Stromal cell of bone marrow (primary cell): Measurements from ENCODE around the gene SEC63.

ENCODE experiments used
- DNase-seq: peaks from one replicate; pipeline ENCODE4 v3.0.0-alpha.2; 2012; ENCODE audit warnings: low read depth

The SEC63 gene

GRCh38 chr6:107818272-107818671 lies 139.7 kb downstream of the SEC63 start:
- no peak for DNase-seq

DNA sequence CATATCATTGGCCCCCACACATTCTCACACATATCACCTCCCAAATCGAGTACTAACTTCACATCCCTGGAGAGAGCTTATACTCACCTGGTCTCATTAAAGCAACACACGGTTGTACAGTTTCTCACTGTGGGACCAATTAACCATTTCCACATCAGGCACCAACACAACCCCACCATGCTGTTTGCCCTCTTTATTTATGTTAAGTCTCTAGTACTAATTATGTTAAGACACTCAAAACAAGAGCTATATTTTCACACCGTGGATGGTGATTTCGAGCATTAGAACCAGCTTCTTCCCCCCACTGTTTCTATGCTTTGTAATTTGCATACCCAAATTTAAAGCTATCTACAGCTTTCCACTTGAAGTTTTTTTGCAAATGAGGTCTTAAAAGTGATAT lies 140.2 kb downstream of the SEC63 start:
- no peak for DNase-seq
